Right atrium auricular region (tissue), 2 donors: Measurements from ENCODE around the gene NAALADL2. TPM values are rescaled to one million over a fixed set of nuclear protein-coding genes. Genes with fewer than 3 reads are reported as not detected.

Experiments
- DNase-seq: peaks from one replicate; pipeline ENCODE4 v3.0.0-alpha.2; 2019; ENCODE audit warnings: low spot score
- H3K27ac ChIP-seq, 2 donors: fragments of 200-600 bp; sonication (generic); 1 replicate in 1 of 2; 2 replicates in 1 of 2; pipeline ENCODE4 v1.5.1; 2016 to 2019
- H3K27me3 ChIP-seq, 2 donors: fragments of 200-600 bp; sonication (generic); one replicate each; pipeline versions ENCODE4 v1.5.1 to v1.6.0; 2017 to 2019
- H3K36me3 ChIP-seq: fragments of 200-600 bp; sonication (generic); one replicate; pipeline ENCODE4 v1.5.1; 2016
- H3K4me1 ChIP-seq, 2 donors: fragments of 200-600 bp; sonication (generic); one replicate each; pipeline versions ENCODE4 v1.5.1 to v1.6.0; 2017 to 2019
- H3K4me3 ChIP-seq, 2 donors: fragments of 200-600 bp; sonication (generic); 1 replicate in 1 of 2; 2 replicates in 1 of 2; pipeline ENCODE4 v1.5.1; 2017 to 2019; ENCODE audit warnings: mild to moderate bottlenecking in 1 of 2, moderate library complexity in 1 of 2
- H3K9me3 ChIP-seq, 2 donors: fragments of 200-600 bp; sonication (generic); one replicate each; pipeline ENCODE4 v1.5.1; 2019
- total RNA-seq, 2 donors: library from RNA; depleted of rRNA; stranded (reverse); fragments of >200 nt; gene quantifications; one replicate each; pipeline ENCODE4 v1.1.0, GENCODE V29; 2016
- TF ChIP-seq, protein P1 (sequence below), 2 donors: fragments of 200-600 bp; sonication (generic); IDR thresholded peaks; one replicate each; pipeline ENCODE4 v1.5.1; 2019; ENCODE audit warnings: antibody characterized with exemption in 2 of 2

Gene NAALADL2
- total RNA-seq, 2 donors from 2014 or later = 2.5 to 3.2 TPM

- Histone ChIP-seq H3K27ac (no peak overlapping the region), H3K27me3 (no peaks in the 10 kb centered on the region), H3K9me3 (no peaks in the 10 kb centered on the region), H3K4me1 (no peaks in the 10 kb centered on the region), H3K36me3 (no peaks in the 10 kb centered on the region), H3K4me3 (no peak overlapping the region)
- TF ChIP-seq, protein P1, sequence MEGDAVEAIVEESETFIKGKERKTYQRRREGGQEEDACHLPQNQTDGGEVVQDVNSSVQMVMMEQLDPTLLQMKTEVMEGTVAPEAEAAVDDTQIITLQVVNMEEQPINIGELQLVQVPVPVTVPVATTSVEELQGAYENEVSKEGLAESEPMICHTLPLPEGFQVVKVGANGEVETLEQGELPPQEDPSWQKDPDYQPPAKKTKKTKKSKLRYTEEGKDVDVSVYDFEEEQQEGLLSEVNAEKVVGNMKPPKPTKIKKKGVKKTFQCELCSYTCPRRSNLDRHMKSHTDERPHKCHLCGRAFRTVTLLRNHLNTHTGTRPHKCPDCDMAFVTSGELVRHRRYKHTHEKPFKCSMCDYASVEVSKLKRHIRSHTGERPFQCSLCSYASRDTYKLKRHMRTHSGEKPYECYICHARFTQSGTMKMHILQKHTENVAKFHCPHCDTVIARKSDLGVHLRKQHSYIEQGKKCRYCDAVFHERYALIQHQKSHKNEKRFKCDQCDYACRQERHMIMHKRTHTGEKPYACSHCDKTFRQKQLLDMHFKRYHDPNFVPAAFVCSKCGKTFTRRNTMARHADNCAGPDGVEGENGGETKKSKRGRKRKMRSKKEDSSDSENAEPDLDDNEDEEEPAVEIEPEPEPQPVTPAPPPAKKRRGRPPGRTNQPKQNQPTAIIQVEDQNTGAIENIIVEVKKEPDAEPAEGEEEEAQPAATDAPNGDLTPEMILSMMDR (IDR thresholded peaks at IDR 0.05) = no peak
- no peak for DNase-seq
Observed at GRCh38 chr3:175580318-175580717, 721.2 kb downstream of the NAALADL2 start.

GRCh38 chr3:175585898-175586297, 726.8 kb downstream of the NAALADL2 start:
- TF ChIP-seq, protein P1 (IDR thresholded peaks at IDR 0.05) = no peak
- H3K36me3 ChIP-seq = no peaks in the 10 kb centered on the region
- DNase-seq = no peak
- no peaks in the 10 kb centered on the region for H3K4me1 ChIP-seq
- no peaks in the 10 kb centered on the region for H3K27me3 ChIP-seq
- no peak overlapping the region for H3K4me3 ChIP-seq
- no peak overlapping the region for H3K27ac ChIP-seq
- no peaks in the 10 kb centered on the region for H3K9me3 ChIP-seq

DNA sequence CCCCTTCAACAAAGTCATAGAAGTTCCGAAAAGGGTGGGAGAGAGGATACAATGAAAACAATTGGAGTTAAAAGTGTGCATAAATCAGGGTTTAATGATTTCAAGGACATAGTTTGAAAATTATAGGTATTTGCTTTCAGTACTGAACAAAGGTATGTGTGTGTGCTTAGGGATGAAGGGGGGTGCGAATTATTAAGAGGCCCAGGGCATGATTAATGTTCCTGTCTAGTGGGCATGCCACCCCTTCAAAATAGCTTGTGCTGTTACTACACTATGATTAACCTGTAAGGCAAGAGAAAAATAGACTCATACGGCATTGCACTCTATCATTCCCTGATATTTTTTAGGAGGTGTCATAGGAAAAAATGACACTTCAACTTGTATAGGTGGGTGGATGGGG, 731.6 kb downstream of the NAALADL2 start:
- H3K27me3 ChIP-seq = no peaks in the 10 kb centered on the region
- TF ChIP-seq, protein P1 (IDR thresholded peaks at IDR 0.05) = no peak

GRCh38 chr3:175591375-175591774, 732.2 kb downstream of the NAALADL2 start:
- no peak overlapping the region for H3K4me3 ChIP-seq
- DNase-seq = no peak
- H3K9me3 ChIP-seq = peaks cover 0 to 20% of the 10 kb centered on the region in 2 donors
- no peaks in the 10 kb centered on the region for H3K27me3 ChIP-seq
- H3K36me3 ChIP-seq = no peaks in the 10 kb centered on the region
- TF ChIP-seq, protein P1 (IDR thresholded peaks at IDR 0.05) = no peak
- H3K4me1 ChIP-seq = no peaks in the 10 kb centered on the region
- H3K27ac ChIP-seq = no peak overlapping the region

More for the DNA sequence above, 731.6 kb downstream of the NAALADL2 start:
- peaks cover 0 to 20% of the 10 kb centered on the region in 2 donors for H3K9me3 ChIP-seq
- no peaks in the 10 kb centered on the region for H3K4me1 ChIP-seq
- no peaks in the 10 kb centered on the region for H3K36me3 ChIP-seq
- H3K4me3 ChIP-seq = no peak overlapping the region
- H3K27ac ChIP-seq = no peak overlapping the region
- DNase-seq = no peak

DNA sequence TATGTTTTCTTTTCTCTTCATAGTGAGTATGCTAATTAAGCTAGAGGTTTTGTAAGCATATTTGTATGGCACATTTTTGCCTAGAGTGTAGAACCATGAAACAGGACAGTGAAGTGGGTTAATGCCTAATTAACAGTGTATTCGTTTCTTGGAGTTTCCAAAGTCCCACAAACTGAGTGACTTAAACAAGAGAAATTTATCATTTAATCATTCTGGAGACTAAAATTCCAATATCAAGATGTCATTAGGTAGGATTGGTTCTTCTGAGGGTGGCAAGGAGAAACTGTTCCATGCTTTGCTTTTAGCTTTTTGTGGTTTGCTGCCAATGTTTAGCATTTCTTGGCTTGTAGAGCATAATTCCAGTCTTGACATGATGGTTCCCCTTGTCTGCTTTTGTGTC, 734.2 kb downstream of the NAALADL2 start:
- Histone ChIP-seq H3K9me3 (peaks cover 0 to 20% of the 10 kb centered on the region in 2 donors), H3K27ac (no peak overlapping the region), H3K27me3 (no peaks in the 10 kb centered on the region), H3K4me3 (no peak overlapping the region), H3K4me1 (no peaks in the 10 kb centered on the region), H3K36me3 (no peaks in the 10 kb centered on the region)
- TF ChIP-seq, protein P1 (IDR thresholded peaks at IDR 0.05) = no peak
- no peak for DNase-seq

- Histone ChIP-seq H3K36me3 (no peaks in the 10 kb centered on the region), H3K27ac (no peak overlapping the region), H3K9me3 (peaks cover 0 to 18% of the 10 kb centered on the region in 2 donors), H3K4me1 (no peaks in the 10 kb centered on the region), H3K4me3 (no peak overlapping the region), H3K27me3 (no peaks in the 10 kb centered on the region)
- TF ChIP-seq, protein P1 (IDR thresholded peaks at IDR 0.05) = no peak
- no peak for DNase-seq
Observed at GRCh38 chr3:175598740-175599139, 739.6 kb downstream of the NAALADL2 start.
